HepG2 (cell line): ENCODE results near the gene NSD2. TPM values are rescaled to one million over a fixed set of nuclear protein-coding genes. Genes with fewer than 3 reads are reported as not detected.

Source experiments
- ARHGAP35 ChIP-seq: sonication (generic); formaldehyde crosslinking; IDR thresholded peaks from 2 replicates; pipeline ENCODE4 v1.9.0; 2022; ENCODE audit warnings: mild to moderate bottlenecking, inconsistent platforms, moderate library complexity, missing genetic modification reagents, borderline replicate concordance
- EP300 ChIP-seq, 3 experiments: sonication (generic) in 1 of 3; formaldehyde crosslinking in 1 of 3; IDR thresholded peaks; 2 replicates each; pipeline versions ENCODE4 v1.5.1 to v1.6.1; 2011 to 2020; ENCODE audit warnings: low read depth in 2 of 3, low read length in 2 of 3, borderline replicate concordance in 1 of 3, improper control_type of control experiment in 1 of 3, mild to moderate bottlenecking in 1 of 3, missing genetic modification reagents in 1 of 3, moderate library complexity in 1 of 3
- FLYWCH1 ChIP-seq: sonication (generic); formaldehyde crosslinking; IDR thresholded peaks from 2 replicates; pipeline ENCODE4 v1.8.1; 2023; ENCODE audit warnings: mild to moderate bottlenecking, missing genetic modification reagents
- KLF13 ChIP-seq: sonication (generic); formaldehyde crosslinking; IDR thresholded peaks from 2 replicates; pipeline ENCODE4 v1.4.0; 2020; ENCODE audit warnings: mild to moderate bottlenecking, missing genetic modification reagents
- MED8 ChIP-seq: sonication (generic); formaldehyde crosslinking; IDR thresholded peaks from 2 replicates; pipeline ENCODE4 v1.8.1; 2023; ENCODE audit warnings: mild to moderate bottlenecking, missing genetic modification reagents; ENCODE audit not compliant: insufficient replicate concordance
- ONECUT2 ChIP-seq: sonication (generic); formaldehyde crosslinking; IDR thresholded peaks from 2 replicates; pipeline ENCODE4 v1.4.0; 2020; ENCODE audit warnings: missing genetic modification reagents
- PCBP2 ChIP-seq: fragments of 200-400 bp; formaldehyde crosslinking; optimal IDR thresholded peaks from 2 replicates; pipeline ENCODE3; 2018; ENCODE audit warnings: low read length, low read depth; ENCODE audit not compliant: poor library complexity, severe bottlenecking
- POGZ ChIP-seq: sonication (generic); formaldehyde crosslinking; IDR thresholded peaks from 2 replicates; pipeline ENCODE4 v1.4.0; 2020; ENCODE audit warnings: mild to moderate bottlenecking, missing genetic modification reagents
- SMAD1 ChIP-seq: sonication (generic); formaldehyde crosslinking; IDR thresholded peaks from 2 replicates; pipeline ENCODE4 v1.4.0; 2020; ENCODE audit warnings: missing genetic modification reagents, low read depth, mild to moderate bottlenecking, borderline replicate concordance
- SNAPC4 ChIP-seq: sonication (generic); formaldehyde crosslinking; IDR thresholded peaks from 2 replicates; pipeline ENCODE4 v1.4.0; 2020; ENCODE audit warnings: mild to moderate bottlenecking, missing genetic modification reagents
- SSRP1 ChIP-seq: IDR thresholded peaks from 2 replicates; pipeline ENCODE4 v1.6.1; 2016; ENCODE audit warnings: control low read depth
- ZBTB46 ChIP-seq: sonication (generic); formaldehyde crosslinking; IDR thresholded peaks from 2 replicates; pipeline ENCODE4 v1.4.0; 2020; ENCODE audit warnings: mild to moderate bottlenecking, missing genetic modification reagents, borderline replicate concordance
- ZMAT3 ChIP-seq: sonication (generic); formaldehyde crosslinking; conservative IDR thresholded peaks from 2 replicates; pipeline ENCODE4 v1.7.0; 2021; ENCODE audit warnings: missing genetic modification reagents
- ZMYM3 ChIP-seq: sonication (generic); formaldehyde crosslinking; IDR thresholded peaks from 2 replicates; pipeline ENCODE4 v1.5.1; 2020; ENCODE audit warnings: mild to moderate bottlenecking, missing genetic modification reagents
- ZNF101 ChIP-seq: sonication (generic); formaldehyde crosslinking; IDR thresholded peaks from 2 replicates; pipeline ENCODE4 v1.4.0; 2020; ENCODE audit warnings: mild to moderate bottlenecking, low read depth, missing genetic modification reagents, borderline replicate concordance
- ZNF121 ChIP-seq: sonication (generic); formaldehyde crosslinking; IDR thresholded peaks from 2 replicates; pipeline ENCODE4 v1.5.0; 2020; ENCODE audit warnings: mild to moderate bottlenecking, missing genetic modification reagents
- ZNF263 ChIP-seq: sonication (generic); formaldehyde crosslinking; IDR thresholded peaks from 2 replicates; pipeline ENCODE4 v1.4.0; 2020; ENCODE audit warnings: missing genetic modification reagents
- polyA plus RNA-seq, 8 experiments: library from polyadenylated mRNA; depleted of rRNA in 3 of 8; stranded (reverse) in 7 of 8; unstranded in 1 of 8; fragments of >200 nt; fragmentation: Illumina TruSeq in 4 of 8; extraction: Trizol in 4 of 8; gene quantifications; 2 replicates each; pipeline versions ENCODE4 v1.2.1 to v1.2.3, GENCODE V29; 2011 to 2016; ENCODE audit warnings: low read depth in 4 of 8, missing spikeins in 1 of 8, mixed read lengths in 1 of 8; ENCODE audit not compliant: insufficient read depth in 1 of 8
- total RNA-seq, 5 experiments: library from RNA; depleted of rRNA; stranded (reverse); fragments of >200 nt; fragmentation: Illumina TruSeq; extraction: Trizol; gene quantifications; 2 replicates each; pipeline ENCODE4 v1.2.3, GENCODE V29; 2016; ENCODE audit warnings: low read depth in 1 of 5
- TF ChIP-seq, protein P1 (sequence below): sonication (generic); formaldehyde crosslinking; IDR thresholded peaks from 2 replicates; pipeline ENCODE4 v1.5.0; 2020; ENCODE audit warnings: missing genetic modification reagents
- TF ChIP-seq, protein P2 (sequence below): sonication (generic); formaldehyde crosslinking; IDR thresholded peaks from 2 replicates; pipeline ENCODE4 v1.4.0; 2020; ENCODE audit warnings: missing genetic modification reagents

The NSD2 gene
- total and polyA plus RNA-seq, 2 of the 13 experiments (the other 11 are each of a cell fraction or from before 2014, with no cell fraction given): 22.0 to 65.9 TPM

DNA sequence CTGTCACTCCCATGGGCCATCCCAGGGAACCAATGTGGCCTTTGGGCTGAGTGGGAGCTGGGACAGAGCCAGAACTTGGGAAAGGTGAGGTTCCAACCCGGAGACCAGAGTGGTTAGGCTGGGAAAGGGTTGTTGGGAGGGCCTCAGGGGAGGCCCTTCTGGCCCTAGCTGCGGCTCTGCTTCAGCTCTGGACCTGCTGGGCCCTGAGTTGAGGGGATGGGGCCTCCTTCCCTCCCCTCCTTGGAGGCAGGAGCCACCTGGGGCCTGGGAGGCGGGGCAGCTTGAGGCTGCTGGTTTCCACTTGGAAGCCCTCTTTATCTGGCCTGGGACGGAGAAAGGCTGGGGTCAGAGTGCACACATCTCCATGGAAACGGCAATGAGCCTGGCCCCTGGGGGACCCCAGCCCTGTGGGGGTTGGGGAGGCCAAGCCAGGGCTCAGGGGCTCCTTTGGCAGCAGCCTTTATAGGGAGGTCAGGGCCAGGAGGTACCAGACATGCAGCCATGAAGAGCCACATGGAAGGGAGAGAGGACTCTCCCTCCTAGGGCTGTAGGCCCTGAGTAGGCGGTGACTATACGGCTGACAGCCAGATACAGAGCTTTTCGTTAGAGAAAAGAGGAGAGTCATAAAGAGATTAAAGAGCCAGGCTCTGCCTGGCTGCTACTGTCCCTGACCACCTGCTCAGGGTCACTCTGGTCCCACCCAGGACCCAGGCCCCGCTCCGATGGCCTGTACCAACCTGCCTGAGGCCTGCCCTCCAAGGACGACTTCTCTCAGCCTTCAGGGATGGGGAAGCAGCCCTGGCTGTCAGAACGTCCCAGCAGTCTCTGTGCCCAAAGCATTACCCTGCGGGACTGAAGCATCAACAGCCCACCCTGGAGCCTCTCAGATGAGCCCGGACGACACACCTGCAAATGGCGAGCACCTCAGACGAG lies 6.9 kb upstream of the NSD2 start (continued):
- TF ChIP-seq SNAPC4 (CRISPR knock-in tag) (no peak; the same call in 1 of the 2 replicates), FLYWCH1 (CRISPR knock-in tag) (no peak), ARHGAP35 (CRISPR knock-in tag) (no peak), POGZ (CRISPR knock-in tag) (no peak), EP300 (IDR thresholded peaks at IDR 0.05; ENCODE audit: low read depth in 2 of 2, low read length in 2 of 2) (peak in 1 of 2 experiments; percentile 50; a peak in 1 of 4 replicates), EP300 (CRISPR knock-in tag; IDR thresholded peaks at IDR 0.05; ENCODE audit: borderline replicate concordance) (no peak), ZNF121 (CRISPR knock-in tag) (no peak), ZNF263 (no peak), ZMAT3 (CRISPR knock-in tag) (no peak), ZMYM3 (peak; percentile 14; the same call in 1 of the 2 replicates), SMAD1 (CRISPR knock-in tag) (peak; percentile 84; the same call in 1 of the 2 replicates), ZBTB46 (CRISPR knock-in tag) (peak; percentile 55; the same call in 1 of the 2 replicates), ONECUT2 (CRISPR knock-in tag) (no peak), MED8 (CRISPR knock-in tag) (no peak), ZNF101 (CRISPR knock-in tag) (no peak), SSRP1 (CRISPR knock-in tag) (no peak), PCBP2 (no peak), KLF13 (no peak)
- TF ChIP-seq, protein P1, sequence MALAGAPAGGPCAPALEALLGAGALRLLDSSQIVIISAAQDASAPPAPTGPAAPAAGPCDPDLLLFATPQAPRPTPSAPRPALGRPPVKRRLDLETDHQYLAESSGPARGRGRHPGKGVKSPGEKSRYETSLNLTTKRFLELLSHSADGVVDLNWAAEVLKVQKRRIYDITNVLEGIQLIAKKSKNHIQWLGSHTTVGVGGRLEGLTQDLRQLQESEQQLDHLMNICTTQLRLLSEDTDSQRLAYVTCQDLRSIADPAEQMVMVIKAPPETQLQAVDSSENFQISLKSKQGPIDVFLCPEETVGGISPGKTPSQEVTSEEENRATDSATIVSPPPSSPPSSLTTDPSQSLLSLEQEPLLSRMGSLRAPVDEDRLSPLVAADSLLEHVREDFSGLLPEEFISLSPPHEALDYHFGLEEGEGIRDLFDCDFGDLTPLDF (CRISPR knock-in tag): no peak
- TF ChIP-seq, protein P2, sequence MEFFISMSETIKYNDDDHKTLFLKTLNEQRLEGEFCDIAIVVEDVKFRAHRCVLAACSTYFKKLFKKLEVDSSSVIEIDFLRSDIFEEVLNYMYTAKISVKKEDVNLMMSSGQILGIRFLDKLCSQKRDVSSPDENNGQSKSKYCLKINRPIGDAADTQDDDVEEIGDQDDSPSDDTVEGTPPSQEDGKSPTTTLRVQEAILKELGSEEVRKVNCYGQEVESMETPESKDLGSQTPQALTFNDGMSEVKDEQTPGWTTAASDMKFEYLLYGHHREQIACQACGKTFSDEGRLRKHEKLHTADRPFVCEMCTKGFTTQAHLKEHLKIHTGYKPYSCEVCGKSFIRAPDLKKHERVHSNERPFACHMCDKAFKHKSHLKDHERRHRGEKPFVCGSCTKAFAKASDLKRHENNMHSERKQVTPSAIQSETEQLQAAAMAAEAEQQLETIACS (CRISPR knock-in tag): peak; percentile 58; the same call in 1 of the 2 replicates
